ENCODE measurements around the gene SLC38A7. TPM values are rescaled to one million over a fixed set of nuclear protein-coding genes. Genes with fewer than 3 reads are reported as not detected.

Gene SLC38A7, protein sequence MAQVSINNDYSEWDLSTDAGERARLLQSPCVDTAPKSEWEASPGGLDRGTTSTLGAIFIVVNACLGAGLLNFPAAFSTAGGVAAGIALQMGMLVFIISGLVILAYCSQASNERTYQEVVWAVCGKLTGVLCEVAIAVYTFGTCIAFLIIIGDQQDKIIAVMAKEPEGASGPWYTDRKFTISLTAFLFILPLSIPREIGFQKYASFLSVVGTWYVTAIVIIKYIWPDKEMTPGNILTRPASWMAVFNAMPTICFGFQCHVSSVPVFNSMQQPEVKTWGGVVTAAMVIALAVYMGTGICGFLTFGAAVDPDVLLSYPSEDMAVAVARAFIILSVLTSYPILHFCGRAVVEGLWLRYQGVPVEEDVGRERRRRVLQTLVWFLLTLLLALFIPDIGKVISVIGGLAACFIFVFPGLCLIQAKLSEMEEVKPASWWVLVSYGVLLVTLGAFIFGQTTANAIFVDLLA
- 30.9 TPM for polyA plus RNA-seq (2013, experiment 1 of 2)
- 29.8 TPM for polyA plus RNA-seq (2013, experiment 2 of 2)

DNA sequence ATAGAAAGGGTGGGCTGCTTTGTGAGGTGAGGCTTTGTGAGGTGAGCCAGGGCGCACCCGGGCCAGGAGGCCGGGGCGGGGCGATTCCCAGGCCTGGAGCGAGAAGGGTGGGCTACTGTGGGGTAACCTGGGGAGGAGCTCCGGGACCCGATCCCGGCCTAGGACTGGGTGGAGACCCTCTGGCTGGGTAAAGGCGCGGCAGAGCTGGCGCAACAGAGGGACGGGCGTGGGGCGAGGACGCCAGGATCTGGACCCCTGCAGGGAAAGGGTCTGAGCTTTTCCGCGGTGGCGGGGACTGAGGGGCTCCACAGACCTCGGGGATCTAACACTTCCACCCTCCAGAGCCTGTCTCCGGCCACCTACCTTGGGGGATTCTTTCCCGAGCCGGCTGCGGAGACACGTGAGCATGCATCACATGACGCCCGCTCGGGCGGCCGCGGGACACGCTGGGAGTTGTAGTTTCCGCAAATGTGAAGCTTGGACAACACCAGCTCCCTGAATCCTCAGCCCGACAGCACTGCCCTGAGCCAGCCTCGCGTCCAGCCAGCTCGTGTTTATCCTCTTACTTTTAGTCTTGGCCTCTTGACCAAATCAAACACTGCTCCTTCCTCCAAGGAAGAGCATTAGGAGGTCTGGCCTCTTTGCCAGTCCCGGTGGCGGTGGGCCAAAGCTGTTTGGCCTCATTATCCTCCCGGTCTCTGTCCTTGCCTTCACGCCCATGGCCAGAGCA is at the start of gene SLC38A7:
Gene SLC38A7 (minus strand): TSS at position 417 of the 730 bp plus-strand sequence. CDS start 4,644 bp downstream, outside the sequence.
- H3K23ac ChIP-seq (ENCODE audit: low read length in 2 of 2) = no peak within 1 kb of the TSS
- H2BK5ac ChIP-seq (ENCODE audit: low read depth, low read length, poor library complexity, severe bottlenecking) = peak within 1 kb of the TSS; percentile 48
- peaks cover 28% of the 10 kb centered on the region for H3K79me1 ChIP-seq (replicated peaks; ENCODE audit: low read length, poor library complexity, severe bottlenecking)
- peak within 1 kb of the TSS; percentile 16 for H2AK5ac ChIP-seq (ENCODE audit: low read length, severe bottlenecking)
- peaks cover 8 to 22% of the 10 kb centered on the region in 2 experiments for H3K36me3 ChIP-seq (ENCODE audit: control insufficient read depth in 1 of 2, insufficient read depth in 2 of 2, low read depth in 1 of 2, low read length in 2 of 2)
- DNase-seq = peak; percentile 83
- H3K18ac ChIP-seq (ENCODE audit: low read depth in 1 of 2, low read length in 2 of 2) = peak within 1 kb of the TSS; percentile 78 to 97
- no peaks in the 10 kb centered on the region for H3K9me3 ChIP-seq (ENCODE audit: control insufficient read depth, low read length)
- H3K4me2 ChIP-seq (ENCODE audit: low read length, poor library complexity, severe bottlenecking) = peak within 1 kb of the TSS; percentile 93
- 9% methylated on average over 39 of the region's 41 CpGs for WGBS
- peak within 1 kb of the TSS; percentile 62 to 95 for H3K4ac ChIP-seq (ENCODE audit: low read depth in 1 of 2, low read length in 2 of 2)
- H3K14ac ChIP-seq (ENCODE audit: low read length in 2 of 2) = peak within 1 kb of the TSS in 1 of 2 experiments; percentile 89
- peak within 1 kb of the TSS; percentile 87 to 98 for H3K4me3 ChIP-seq (ENCODE audit: insufficient read depth in 1 of 2, low read depth in 1 of 2, low read length in 2 of 2)
- H3K27ac ChIP-seq (ENCODE audit: low read length, poor library complexity, severe bottlenecking) = no peak within 1 kb of the TSS
- peak within 1 kb of the TSS; percentile 100 for H3K9ac ChIP-seq (ENCODE audit: low read length)
- H3K27me3 ChIP-seq (ENCODE audit: control insufficient read depth in 1 of 2, insufficient read depth in 1 of 2, low read length in 2 of 2) = no peaks in the 10 kb centered on the region
- peak within 1 kb of the TSS in 1 of 2 experiments; percentile 45 for H2BK12ac ChIP-seq (ENCODE audit: low read length in 2 of 2)
- H2BK15ac ChIP-seq (ENCODE audit: low read depth, poor library complexity, severe bottlenecking) = peak within 1 kb of the TSS; percentile 91
- peak within 1 kb of the TSS; percentile 97 for H4K8ac ChIP-seq (ENCODE audit: low read length)
- peak within 1 kb of the TSS; percentile 98 for H2AFZ ChIP-seq (ENCODE audit: low read depth, low read length)
- peaks cover 13% of the 10 kb centered on the region for H3K4me1 ChIP-seq (ENCODE audit: control insufficient read depth, insufficient read depth, low read depth, low read length)
- H4K91ac ChIP-seq (ENCODE audit: low read length) = peak within 1 kb of the TSS; percentile 65
- H2BK120ac ChIP-seq (ENCODE audit: low read depth, low read length) = peak within 1 kb of the TSS; percentile 12

DNA sequence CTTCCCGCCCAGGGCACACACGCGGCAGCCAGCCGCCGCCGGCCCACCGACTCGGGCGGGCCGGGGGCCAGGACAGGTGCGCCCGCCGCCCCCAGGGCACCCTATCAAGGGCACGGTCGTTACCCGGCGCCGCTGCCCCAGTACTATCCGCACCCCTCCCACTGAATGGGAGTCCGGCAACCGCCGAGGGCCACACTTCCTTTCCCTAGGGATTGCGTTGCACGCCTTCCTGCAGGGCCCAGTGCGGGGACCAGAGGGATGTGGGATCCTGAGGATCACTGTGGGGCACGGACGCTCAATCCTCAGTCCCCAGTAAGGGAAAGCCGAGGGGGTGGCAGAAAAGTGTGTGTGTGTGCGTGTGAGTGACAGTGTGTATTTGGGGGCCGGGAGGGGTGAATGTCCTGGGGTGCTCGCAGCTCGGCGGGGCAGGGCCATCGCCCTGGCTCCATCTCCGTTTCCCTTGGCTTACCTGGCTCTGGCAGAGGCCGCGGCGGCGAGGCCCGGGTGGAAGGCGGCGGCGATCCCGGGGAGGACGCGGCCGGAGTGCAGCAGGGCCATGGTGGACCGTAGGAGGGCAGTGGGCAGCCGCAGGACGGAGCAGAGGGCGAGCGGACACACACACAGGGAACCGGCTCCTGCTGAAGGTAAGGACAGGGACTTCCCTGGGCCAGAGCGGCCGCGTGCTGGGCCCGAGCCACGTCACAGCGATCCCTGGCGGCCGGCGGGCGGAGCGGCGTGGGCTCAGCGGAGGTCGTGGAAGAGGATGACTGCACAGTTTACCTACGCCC is 49.3 kb upstream of the SLC38A7 start, which contains the start of gene GOT2:
Gene GOT2 (minus strand): TSS at position 646 of the 788 bp plus-strand sequence. CDS start 88 bp downstream, at position 558.
- WGBS = under 1% methylated on average over 61 of the region's 68 CpGs
- peak; percentile 89 for DNase-seq
- peak within 1 kb of the TSS in 1 of 2 experiments; percentile 54 for H2BK12ac ChIP-seq (ENCODE audit: low read length in 2 of 2)

DNA sequence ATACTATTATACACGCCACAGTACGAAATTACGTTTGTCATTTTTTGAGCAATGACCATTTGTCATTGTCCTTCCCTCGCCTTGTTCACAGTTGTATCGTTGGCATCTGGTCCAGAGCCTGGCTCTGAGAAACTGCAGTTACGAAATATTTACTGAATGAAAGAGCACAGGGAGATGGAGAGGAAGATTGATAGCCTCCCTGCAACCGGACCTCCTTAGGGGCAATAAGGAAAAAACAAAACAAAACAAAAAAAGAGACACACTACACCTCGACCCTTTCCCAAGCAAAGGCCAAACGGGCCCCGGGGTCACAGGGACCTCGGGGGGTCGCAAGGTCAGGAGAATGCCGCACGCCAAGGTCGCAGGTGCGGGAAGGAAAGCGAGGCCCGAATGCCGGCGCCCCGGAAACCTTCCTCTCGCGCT is 48.7 kb upstream of the SLC38A7 start:
- Histone ChIP-seq H3K4me1 (ENCODE audit: control insufficient read depth, insufficient read depth, low read depth, low read length) (peaks cover 4% of the 10 kb centered on the region), H3K23ac (ENCODE audit: low read length in 2 of 2) (no peak overlapping the region), H3K9ac (ENCODE audit: low read length) (peak overlapping the region; percentile 87), H2AK5ac (ENCODE audit: low read length, severe bottlenecking) (no peak overlapping the region), H3K4me2 (ENCODE audit: low read length, poor library complexity, severe bottlenecking) (peak overlapping the region; percentile 99), H3K4ac (ENCODE audit: low read depth in 1 of 2, low read length in 2 of 2) (peak overlapping the region in 1 of 2 experiments; percentile 14), H4K8ac (ENCODE audit: low read length) (peak overlapping the region; percentile 82), H3K36me3 (ENCODE audit: control insufficient read depth in 1 of 2, insufficient read depth in 2 of 2, low read depth in 1 of 2, low read length in 2 of 2) (peaks cover 3% of the 10 kb centered on the region in 2 experiments), H3K9me3 (ENCODE audit: control insufficient read depth, low read length) (no peaks in the 10 kb centered on the region), H4K91ac (ENCODE audit: low read length) (no peak overlapping the region), H2BK120ac (ENCODE audit: low read depth, low read length) (no peak overlapping the region), H3K27ac (ENCODE audit: low read length, poor library complexity, severe bottlenecking) (no peak overlapping the region), H3K14ac (ENCODE audit: low read length in 2 of 2) (peak overlapping the region in 1 of 2 experiments; percentile 88), H3K79me1 (replicated peaks; ENCODE audit: low read length, poor library complexity, severe bottlenecking) (peaks cover 11% of the 10 kb centered on the region), H3K18ac (ENCODE audit: low read depth in 1 of 2, low read length in 2 of 2) (peak overlapping the region; percentile 9 to 82), H3K27me3 (ENCODE audit: control insufficient read depth in 1 of 2, insufficient read depth in 1 of 2, low read length in 2 of 2) (no peaks in the 10 kb centered on the region), H3K4me3 (ENCODE audit: insufficient read depth in 1 of 2, low read depth in 1 of 2, low read length in 2 of 2) (peak overlapping the region; percentile 90 to 95), H2BK15ac (ENCODE audit: low read depth, poor library complexity, severe bottlenecking) (peak overlapping the region; percentile 23), H2AFZ (ENCODE audit: low read depth, low read length) (peak overlapping the region; percentile 89), H2BK12ac (ENCODE audit: low read length in 2 of 2) (no peak overlapping the region), H2BK5ac (ENCODE audit: low read depth, low read length, poor library complexity, severe bottlenecking) (no peak overlapping the region)
- WGBS = 4% methylated on average over 21 of the region's 23 CpGs
- DNase-seq = peak; percentile 39

More for the DNA sequence above, 49.3 kb upstream of the SLC38A7 start, which contains the start of gene GOT2:
- H3K79me1 ChIP-seq (replicated peaks; ENCODE audit: low read length, poor library complexity, severe bottlenecking) = peaks cover 8% of the 10 kb centered on the region
- H2AK5ac ChIP-seq (ENCODE audit: low read length, severe bottlenecking) = no peak within 1 kb of the TSS
- no peak within 1 kb of the TSS for H2BK5ac ChIP-seq (ENCODE audit: low read depth, low read length, poor library complexity, severe bottlenecking)
- H2AFZ ChIP-seq (ENCODE audit: low read depth, low read length) = peak within 1 kb of the TSS; percentile 89
- peak within 1 kb of the TSS in 1 of 2 experiments; percentile 88 for H3K14ac ChIP-seq (ENCODE audit: low read length in 2 of 2)
- H3K27ac ChIP-seq (ENCODE audit: low read length, poor library complexity, severe bottlenecking) = peak within 1 kb of the TSS; percentile 35
- no peaks in the 10 kb centered on the region for H3K9me3 ChIP-seq (ENCODE audit: control insufficient read depth, low read length)
- peaks cover 4% of the 10 kb centered on the region for H3K4me1 ChIP-seq (ENCODE audit: control insufficient read depth, insufficient read depth, low read depth, low read length)
- peak within 1 kb of the TSS; percentile 87 for H3K9ac ChIP-seq (ENCODE audit: low read length)
- H3K23ac ChIP-seq (ENCODE audit: low read length in 2 of 2) = peak within 1 kb of the TSS in 1 of 2 experiments; percentile 0
- H4K8ac ChIP-seq (ENCODE audit: low read length) = peak within 1 kb of the TSS; percentile 99
- peaks cover 0 to under 1% of the 10 kb centered on the region in 2 experiments for H3K27me3 ChIP-seq (ENCODE audit: control insufficient read depth in 1 of 2, insufficient read depth in 1 of 2, low read length in 2 of 2)
- peak within 1 kb of the TSS; percentile 99 for H3K4me2 ChIP-seq (ENCODE audit: low read length, poor library complexity, severe bottlenecking)
- H3K4ac ChIP-seq (ENCODE audit: low read depth in 1 of 2, low read length in 2 of 2) = peak within 1 kb of the TSS in 1 of 2 experiments; percentile 14
- H3K36me3 ChIP-seq (ENCODE audit: control insufficient read depth in 1 of 2, insufficient read depth in 2 of 2, low read depth in 1 of 2, low read length in 2 of 2) = peaks cover 3% of the 10 kb centered on the region in 2 experiments
- H4K91ac ChIP-seq (ENCODE audit: low read length) = peak within 1 kb of the TSS; percentile 83
- peak within 1 kb of the TSS; percentile 90 to 95 for H3K4me3 ChIP-seq (ENCODE audit: insufficient read depth in 1 of 2, low read depth in 1 of 2, low read length in 2 of 2)
- H3K18ac ChIP-seq (ENCODE audit: low read depth in 1 of 2, low read length in 2 of 2) = peak within 1 kb of the TSS; percentile 82 to 97
- no peak within 1 kb of the TSS for H2BK120ac ChIP-seq (ENCODE audit: low read depth, low read length)
- H2BK15ac ChIP-seq (ENCODE audit: low read depth, poor library complexity, severe bottlenecking) = peak within 1 kb of the TSS; percentile 23
